GM12878 (cell line): ENCODE results near the gene MAGI2. TPM values are rescaled to one million over a fixed set of nuclear protein-coding genes. Genes with fewer than 3 reads are reported as not detected.

ENCODE experiments used
- ATAC-seq: fragments of 200-7000 bp; cut with Tn5 transposase; 3 replicates; pipeline ENCODE4 v1.9.1; 2020; ENCODE audit warnings: mild to moderate bottlenecking, moderate library complexity
- BruUV-seq: library from RNA; stranded (reverse); fragments of 400-500 nt; replicated peaks from 2 replicates; lab custom pipeline; 2021; lab: Mats Ljungman, UMichigan
- CTCF ChIA-PET: fragments of 300-600 bp; sonication (Branson Sonifier 250); formaldehyde crosslinking; extraction: SDS; loops from one replicate; lab custom pipeline; 2021; ENCODE audit warnings: inconsistent platforms; lab: Yijun Ruan, JAX
- POLR2A ChIA-PET: fragments of 350-600 bp; formaldehyde crosslinking; extraction: SDS; loops from one replicate; lab custom pipeline; 2021; ENCODE audit warnings: inconsistent platforms; lab: Charles Lee
- RAD21 ChIA-PET: fragments of 300-600 bp; sonication (Branson Sonifier 250); formaldehyde crosslinking; loops from one replicate; lab custom pipeline; 2023; ENCODE audit warnings: antibody characterized with exemption; ENCODE audit not compliant: unreplicated experiment; lab: Charles Lee
- SMC1A ChIA-PET: fragments of 300-600 bp; sonication (Branson Sonifier 250); formaldehyde crosslinking; loops from one replicate; lab custom pipeline; 2023; ENCODE audit not compliant: unreplicated experiment, uncharacterized antibody; lab: Charles Lee
- DNase-seq: peaks from one replicate; pipeline ENCODE4 v3.0.0-alpha.2; 2011; ENCODE audit warnings: low read depth, low spot score
- FAIRE-seq: peaks from 3 replicates; lab custom pipeline; 2011; peaks lifted over from hg19 to GRCh38; lab: Jason Lieb, UNC
- H2AFZ ChIP-seq: 2 replicates; pipeline ENCODE4 v1.6.0; 2011; ENCODE audit warnings: low read depth, low read length, control low read depth; ENCODE audit not compliant: control insufficient read depth
- H3K27ac ChIP-seq: 2 replicates; pipeline ENCODE4 v1.5.1; 2011; ENCODE audit warnings: control low read depth; ENCODE audit not compliant: control insufficient read depth, insufficient read depth
- H3K27me3 ChIP-seq, 2 experiments: replicated peaks in 1 of 2; 2 replicates each; pipeline versions ENCODE4 v1.6.0 to v1.6.1; 2011; ENCODE audit warnings: low read length in 1 of 2; ENCODE audit not compliant: control insufficient read depth in 2 of 2, insufficient read depth in 2 of 2
- H3K36me3 ChIP-seq, 2 experiments: 2 replicates each; pipeline ENCODE4 v1.5.1; 2011; ENCODE audit warnings: low read length in 1 of 2; ENCODE audit not compliant: control insufficient read depth in 2 of 2, insufficient read depth in 2 of 2
- H3K4me1 ChIP-seq: 2 replicates; pipeline ENCODE4 v1.6.1; 2011; ENCODE audit warnings: mild to moderate bottlenecking, low read length, moderate library complexity, mixed read lengths; ENCODE audit not compliant: control insufficient read depth, insufficient read depth
- H3K4me2 ChIP-seq: 2 replicates; pipeline ENCODE4 v1.6.0; 2011; ENCODE audit warnings: control low read depth; ENCODE audit not compliant: control insufficient read depth, insufficient read depth
- H3K4me3 ChIP-seq: fragments of 200-600 bp; sonication (generic); 2 replicates; pipeline ENCODE4 v1.5.1; 2016
- H3K79me2 ChIP-seq: 2 replicates; pipeline ENCODE4 v1.6.0; 2011; ENCODE audit warnings: low read length; ENCODE audit not compliant: control insufficient read depth, insufficient read depth
- H3K9ac ChIP-seq: 2 replicates; pipeline ENCODE4 v1.8.0; 2011; ENCODE audit warnings: low read length, control low read depth, mixed read lengths; ENCODE audit not compliant: control insufficient read depth, insufficient read depth
- H3K9me3 ChIP-seq: replicated peaks from 3 replicates; pipeline ENCODE4 v1.5.1; 2011; ENCODE audit warnings: mild to moderate bottlenecking, low read length; ENCODE audit not compliant: control insufficient read depth, insufficient read depth
- H4K20me1 ChIP-seq: 2 replicates; pipeline ENCODE4 v1.6.0; 2011; ENCODE audit not compliant: control insufficient read depth, insufficient read depth
- CHD2 ChIP-seq: IDR thresholded peaks from 2 replicates; pipeline ENCODE4 v1.6.1; 2011; ENCODE audit warnings: low read depth, low read length, improper control_type of control experiment, borderline replicate concordance
- DPF2 ChIP-seq: fragments of 450-650 bp; IDR thresholded peaks from 2 replicates; pipeline ENCODE4 v1.6.1; 2017; ENCODE audit warnings: mild to moderate bottlenecking
- GABPA ChIP-seq: IDR thresholded peaks from 2 replicates; pipeline ENCODE4 v1.6.1; 2014; ENCODE audit warnings: antibody characterized with exemption, low read depth, mild to moderate bottlenecking, inconsistent platforms
- HCFC1 ChIP-seq: fragments of 150-350 bp; IDR thresholded peaks from 2 replicates; pipeline ENCODE4 v1.6.1; 2014; ENCODE audit warnings: low read length
- JUNB ChIP-seq: IDR thresholded peaks from 2 replicates; pipeline ENCODE4 v1.6.1; 2016; ENCODE audit warnings: antibody characterized with exemption, mild to moderate bottlenecking
- PAX8 ChIP-seq: fragments of 450-650 bp; IDR thresholded peaks from 2 replicates; pipeline ENCODE4 v1.6.1; 2017; ENCODE audit warnings: mild to moderate bottlenecking, moderate library complexity
- POLR2A ChIP-seq: IDR thresholded peaks from 2 replicates; pipeline ENCODE4 v1.6.1; 2011; ENCODE audit warnings: low read depth, mild to moderate bottlenecking, low read length
- POU2F2 ChIP-seq: IDR thresholded peaks from 3 replicates; pipeline ENCODE4 v1.6.1; 2011; ENCODE audit warnings: low read depth, mild to moderate bottlenecking, low read length, borderline replicate concordance
- WGBS: methylation state at CpG from one replicate; pipeline ENCODE4 v1.1.6; 2016; ENCODE audit warnings: low lambda C conversion rate; ENCODE audit not compliant: insufficient replicate concordance, insufficient coverage; ENCODE audit errors: missing lambda C conversion rate; 5-methylcytosine and 5-hydroxymethylcytosine counted together
- in situ Hi-C: fragments of 300-500 bp; cut with MboI; formaldehyde crosslinking; loops from 9 replicates; pipeline ENCODE4 v1.14.3; 2018; ENCODE audit warnings: mixed read lengths
- intact Hi-C: fragments of 100-400 bp; cut with micrococcal nuclease; formaldehyde crosslinking; loops from one replicate; pipeline ENCODE4 v1.14.2; 2022; ENCODE audit not compliant: unreplicated experiment
- polyA plus RNA-seq, 11 experiments: library from polyadenylated mRNA; depleted of rRNA in 4 of 11; unstranded in 6 of 11; stranded (reverse) in 5 of 11; fragments of >200 nt; fragmentation: Nextera tagmentation in 4 of 11; fragmentation: Illumina TruSeq in 1 of 11; extraction: Ambion mirVana in 4 of 11; extraction: Trizol in 1 of 11; gene quantifications; 1 replicate in 1 of 11; 2 replicates in 10 of 11; pipeline versions ENCODE4 v1.2.1 to v1.2.3, GENCODE V29; 2011 to 2016; ENCODE audit warnings: inconsistent platforms in 2 of 11, missing spikeins in 2 of 11, low read depth in 1 of 11
- total RNA-seq, 4 experiments: library from RNA; depleted of rRNA in 3 of 4; stranded (reverse); fragments of >200 nt in 3 of 4; fragmentation: Illumina TruSeq in 1 of 4; extraction: Trizol in 1 of 4; gene quantifications; 2 replicates each; pipeline versions ENCODE4 v1.2.1 to v1.2.3, GENCODE V29; 2013 to 2021
- TF ChIP-seq, protein P1 (sequence below): fragments of 450-650 bp; IDR thresholded peaks from 2 replicates; pipeline ENCODE4 v1.6.1; 2018; ENCODE audit warnings: borderline replicate concordance, mild to moderate bottlenecking; ENCODE audit not compliant: partially characterized antibody

Gene MAGI2
- total and polyA plus RNA-seq, 10 of the 15 experiments (the other 5 are each of a cell fraction or from before 2014, with no cell fraction given), result 0.01 to 0.31 (median 0.05) TPM; not detected in 2

DNA sequence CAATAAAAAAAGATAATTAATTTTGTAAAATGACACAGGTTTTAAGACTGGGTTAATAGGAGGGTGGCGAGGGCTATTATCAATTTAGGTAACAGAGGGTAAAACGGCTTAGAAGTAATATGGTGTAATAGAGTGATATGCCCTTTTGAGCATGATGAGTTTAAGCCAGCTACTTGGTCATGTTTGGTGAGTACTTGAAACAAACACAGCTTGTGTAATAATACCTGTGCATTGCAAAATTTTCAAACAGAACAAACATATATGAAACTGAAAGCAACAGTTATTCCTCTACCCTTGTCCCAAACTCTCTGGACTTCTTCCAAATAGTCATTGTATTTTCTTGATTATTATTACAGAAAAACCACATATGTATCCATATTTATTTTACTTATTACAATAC, 241.7 kb downstream of the MAGI2 start:
- no peaks in the 10 kb centered on the region for H3K79me2 ChIP-seq
- no peaks in the 10 kb centered on the region for H3K4me1 ChIP-seq
- intact Hi-C loops, result no loop called here
- 41% methylated on average over 2 of the region's 2 CpGs for WGBS
- ChIA-PET POLR2A (no interaction called here), SMC1A (interaction anchor here (1.0 kb wide), 1 partner anchor 9 kb away, joined by 3 read pairs; no protein-coding TSS in a partner anchor), RAD21 (no interaction called here), CTCF (no interaction called here)
- no peak overlapping the region for H2AFZ ChIP-seq
- in situ Hi-C loops, result no loop called here
- H3K27ac ChIP-seq, result no peak overlapping the region
- H3K9me3 ChIP-seq, result no peaks in the 10 kb centered on the region
- no peak overlapping the region for H3K4me3 ChIP-seq
- no peaks in the 10 kb centered on the region for H4K20me1 ChIP-seq
- ATAC-seq (no peak), FAIRE-seq (no peak), DNase-seq (no peak)
- H3K36me3 ChIP-seq, result no peaks in the 10 kb centered on the region
- no peak overlapping the region for H3K4me2 ChIP-seq
- H3K27me3 ChIP-seq, result no peaks in the 10 kb centered on the region
- no TSS peak for BruUV-seq
- TF ChIP-seq DPF2 (no peak), PAX8 (no peak), HCFC1 (no peak), POU2F2 (no peak), GABPA (no peak), POLR2A (no peak), CHD2 (no peak)
- H3K9ac ChIP-seq, result no peak overlapping the region

DNA sequence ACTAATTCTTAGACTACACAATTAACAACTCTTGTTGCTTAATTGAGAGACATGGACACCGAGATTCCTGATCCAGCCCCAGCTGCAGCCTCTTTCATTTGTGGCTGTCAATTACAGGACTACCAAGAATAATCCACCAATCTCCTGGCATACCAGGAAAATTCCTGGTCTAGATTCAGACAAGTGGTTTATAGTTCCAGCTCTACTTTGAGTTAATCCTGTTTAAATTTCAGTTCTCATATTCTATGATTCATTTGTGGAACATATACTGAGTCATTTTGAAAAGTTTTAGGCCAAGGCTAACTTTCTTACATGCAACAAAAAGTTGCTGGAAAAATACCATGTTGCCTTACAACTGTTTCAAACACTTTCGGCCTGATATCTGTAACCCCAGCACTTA, 253.5 kb downstream of the MAGI2 start:
- FAIRE-seq, result no peak
- intact Hi-C loops (no loop called here), in situ Hi-C loops (no loop called here)
- H3K9me3 ChIP-seq, result no peaks in the 10 kb centered on the region
- SMC1A ChIA-PET, result no interaction called here
- H3K27ac ChIP-seq, result no peak overlapping the region
- CTCF ChIA-PET, result no interaction called here
- 0% methylated on average over 2 of the region's 2 CpGs for WGBS
- no peaks in the 10 kb centered on the region for H4K20me1 ChIP-seq
- no peaks in the 10 kb centered on the region for H3K79me2 ChIP-seq
- H3K36me3 ChIP-seq, result no peaks in the 10 kb centered on the region
- no peak overlapping the region for H3K9ac ChIP-seq
- DNase-seq, result no peak
- no peak overlapping the region for H2AFZ ChIP-seq
- POLR2A ChIA-PET, result no interaction called here
- no peaks in the 10 kb centered on the region for H3K4me1 ChIP-seq
- H3K4me2 ChIP-seq, result no peak overlapping the region
- no peaks in the 10 kb centered on the region for H3K27me3 ChIP-seq
- TF ChIP-seq, protein P1, sequence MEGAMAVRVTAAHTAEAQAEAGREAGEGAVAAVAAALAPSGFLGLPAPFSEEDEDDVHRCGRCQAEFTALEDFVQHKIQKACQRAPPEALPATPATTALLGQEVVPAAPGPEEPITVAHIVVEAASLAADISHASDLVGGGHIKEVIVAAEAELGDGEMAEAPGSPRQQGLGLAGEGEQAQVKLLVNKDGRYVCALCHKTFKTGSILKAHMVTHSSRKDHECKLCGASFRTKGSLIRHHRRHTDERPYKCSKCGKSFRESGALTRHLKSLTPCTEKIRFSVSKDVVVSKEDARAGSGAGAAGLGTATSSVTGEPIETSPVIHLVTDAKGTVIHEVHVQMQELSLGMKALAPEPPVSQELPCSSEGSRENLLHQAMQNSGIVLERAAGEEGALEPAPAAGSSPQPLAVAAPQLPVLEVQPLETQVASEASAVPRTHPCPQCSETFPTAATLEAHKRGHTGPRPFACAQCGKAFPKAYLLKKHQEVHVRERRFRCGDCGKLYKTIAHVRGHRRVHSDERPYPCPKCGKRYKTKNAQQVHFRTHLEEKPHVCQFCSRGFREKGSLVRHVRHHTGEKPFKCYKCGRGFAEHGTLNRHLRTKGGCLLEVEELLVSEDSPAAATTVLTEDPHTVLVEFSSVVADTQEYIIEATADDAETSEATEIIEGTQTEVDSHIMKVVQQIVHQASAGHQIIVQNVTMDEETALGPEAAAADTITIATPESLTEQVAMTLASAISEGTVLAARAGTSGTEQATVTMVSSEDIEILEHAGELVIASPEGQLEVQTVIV, result no peak
- peak; percentile 37; the same call in 1 of the 2 replicates for TF ChIP-seq JUNB
- no TSS peak for BruUV-seq
- RAD21 ChIA-PET, result no interaction called here
- H3K4me3 ChIP-seq, result no peak overlapping the region
- no peak for ATAC-seq
